CD14-positive monocyte (primary cell): ENCODE data around the gene NDUFB5. TPM values are rescaled to one million over a fixed set of nuclear protein-coding genes. Genes with fewer than 3 reads are reported as not detected.

Experiments
- DNase-seq, 3 donors: peaks; one replicate each; pipeline ENCODE4 v3.0.0-alpha.2; 2011 to 2022
- H2AFZ ChIP-seq: 2 replicates; pipeline ENCODE4 v1.6.0; 2012; ENCODE audit warnings: mild to moderate bottlenecking, low read depth, low read length, inconsistent platforms; ENCODE audit not compliant: insufficient read depth, poor library complexity, severe bottlenecking
- H3K27ac ChIP-seq, 2 donors: 1 replicate in 1 of 2; 2 replicates in 1 of 2; pipeline ENCODE4 v1.5.1; 2012 to 2013; ENCODE audit warnings: low read length in 2 of 2, control low read depth in 1 of 2, inconsistent platforms in 1 of 2, low read depth in 1 of 2, mild to moderate bottlenecking in 1 of 2
- H3K27me3 ChIP-seq, 2 donors: one replicate each; pipeline versions ENCODE4 v1.6.0 to v1.6.1; 2011 to 2013; ENCODE audit warnings: low read length in 2 of 2; ENCODE audit not compliant: control insufficient read depth in 2 of 2, insufficient read depth in 2 of 2
- H3K36me3 ChIP-seq, 2 donors: replicated peaks in 1 of 2; 1 replicate in 1 of 2; 2 replicates in 1 of 2; pipeline versions ENCODE4 v1.5.1 to v1.6.1; 2012 to 2013; ENCODE audit warnings: low read length in 2 of 2, control low read depth in 1 of 2, inconsistent platforms in 1 of 2, mild to moderate bottlenecking in 1 of 2; ENCODE audit not compliant: insufficient read depth in 2 of 2, control insufficient read depth in 1 of 2
- H3K4me1 ChIP-seq, 2 donors: 1 replicate in 1 of 2; 2 replicates in 1 of 2; pipeline versions ENCODE4 v1.5.1 to v1.6.1; 2012 to 2013; ENCODE audit warnings: low read length in 2 of 2, control low read depth in 1 of 2, inconsistent platforms in 1 of 2, mild to moderate bottlenecking in 1 of 2, moderate library complexity in 1 of 2; ENCODE audit not compliant: insufficient read depth in 2 of 2, control insufficient read depth in 1 of 2
- H3K4me2 ChIP-seq: replicated peaks from 2 replicates; pipeline ENCODE3; 2012; ENCODE audit warnings: low read length, moderate library complexity, mild to moderate bottlenecking; ENCODE audit not compliant: poor library complexity, severe bottlenecking; ENCODE audit errors: extremely low read depth
- H3K4me3 ChIP-seq, 3 experiments: fragments of 200-600 bp in 1 of 3; sonication (generic) in 1 of 3; replicated peaks in 1 of 3; 1 replicate in 2 of 3; 2 replicates in 1 of 3; pipeline ENCODE4 v1.5.1; 2011 to 2013; ENCODE audit warnings: low read length in 3 of 3, mild to moderate bottlenecking in 3 of 3, control low read depth in 2 of 3, low read depth in 2 of 3, inconsistent platforms in 1 of 3, moderate library complexity in 1 of 3
- H3K79me2 ChIP-seq: 2 replicates; pipeline ENCODE4 v1.6.0; 2012; ENCODE audit warnings: mild to moderate bottlenecking, control low read depth, inconsistent platforms, low read length, moderate library complexity; ENCODE audit not compliant: insufficient read depth
- H3K9ac ChIP-seq: 2 replicates; pipeline ENCODE4 v1.6.0; 2017; ENCODE audit warnings: low read length, mild to moderate bottlenecking; ENCODE audit not compliant: insufficient read depth, poor library complexity, severe bottlenecking
- H3K9me3 ChIP-seq, 2 donors: replicated peaks in 1 of 2; 1 replicate in 1 of 2; 2 replicates in 1 of 2; pipeline versions ENCODE4 v1.5.1 to v1.6.1; 2012 to 2013; ENCODE audit warnings: low read length in 2 of 2, control low read depth in 1 of 2; ENCODE audit not compliant: control insufficient read depth in 1 of 2, insufficient read depth in 1 of 2
- H4K20me1 ChIP-seq: 2 replicates; pipeline ENCODE4 v1.6.0; 2012; ENCODE audit warnings: mild to moderate bottlenecking, low read length, control low read depth, moderate library complexity; ENCODE audit not compliant: insufficient read depth
- H3K27ac Mint-ChIP-seq, 7 donors: one replicate each; pipeline ENCODE4 v1.8.0; 2020; ENCODE audit warnings: mild to moderate bottlenecking in 7 of 7, mixed read lengths in 7 of 7, moderate library complexity in 6 of 7, inconsistent platforms in 2 of 7
- H3K27me3 Mint-ChIP-seq, 3 donors: one replicate each; pipeline ENCODE4 v1.8.0; 2021 to 2022; ENCODE audit warnings: low read depth in 3 of 3, mild to moderate bottlenecking in 3 of 3, mixed read lengths in 3 of 3, moderate library complexity in 3 of 3, inconsistent platforms in 1 of 3
- H3K36me3 Mint-ChIP-seq, 2 donors: one replicate each; pipeline ENCODE4 v1.8.0; 2020; ENCODE audit warnings: mixed read lengths in 2 of 2, inconsistent platforms in 1 of 2, mild to moderate bottlenecking in 1 of 2
- H3K4me1 Mint-ChIP-seq: one replicate; pipeline ENCODE4 v1.8.0; 2020; ENCODE audit warnings: mild to moderate bottlenecking, mixed read lengths
- H3K4me3 Mint-ChIP-seq, 2 donors: one replicate each; pipeline ENCODE4 v1.8.0; 2020; ENCODE audit warnings: mild to moderate bottlenecking in 2 of 2, mixed read lengths in 2 of 2, moderate library complexity in 1 of 2
- H3K9me3 Mint-ChIP-seq, 7 donors: one replicate each; pipeline ENCODE4 v1.8.0; 2020 to 2022; ENCODE audit warnings: mixed read lengths in 7 of 7, mild to moderate bottlenecking in 6 of 7, moderate library complexity in 6 of 7, inconsistent platforms in 2 of 7
- WGBS: methylation state at CpG from one replicate; pipeline ENCODE4 v1.1.5; 2013; ENCODE audit warnings: missing lambda C conversion rate; ENCODE audit not compliant: insufficient coverage; 5-methylcytosine and 5-hydroxymethylcytosine counted together
- intact Hi-C, 2 donors: fragments of 100-400 bp; cut with micrococcal nuclease; formaldehyde crosslinking; loops; one replicate each; pipeline versions ENCODE4 v1.15.0 to v1.15.1; 2023
- polyA plus RNA-seq, 3 donors: library from polyadenylated mRNA; depleted of rRNA in 1 of 3; unstranded in 2 of 3; stranded (reverse) in 1 of 3; fragments of 300-500 nt in 2 of 3; fragments of >200 nt in 1 of 3; fragmentation: Illumina TruSeq in 2 of 3; gene quantifications; 1 replicate in 2 of 3; 2 replicates in 1 of 3; pipeline ENCODE4 v1.2.3, GENCODE V29; 2012 to 2021
- TF ChIP-seq, protein P1 (sequence below): fragments of 200-600 bp; IDR thresholded peaks from one replicate; pipeline ENCODE4 v1.8.0; 2022; ENCODE audit warnings: antibody characterized with exemption, mild to moderate bottlenecking

Gene NDUFB5
- polyA plus RNA-seq, 3 donors: 30.8 to 144 (median 132) TPM

DNA sequence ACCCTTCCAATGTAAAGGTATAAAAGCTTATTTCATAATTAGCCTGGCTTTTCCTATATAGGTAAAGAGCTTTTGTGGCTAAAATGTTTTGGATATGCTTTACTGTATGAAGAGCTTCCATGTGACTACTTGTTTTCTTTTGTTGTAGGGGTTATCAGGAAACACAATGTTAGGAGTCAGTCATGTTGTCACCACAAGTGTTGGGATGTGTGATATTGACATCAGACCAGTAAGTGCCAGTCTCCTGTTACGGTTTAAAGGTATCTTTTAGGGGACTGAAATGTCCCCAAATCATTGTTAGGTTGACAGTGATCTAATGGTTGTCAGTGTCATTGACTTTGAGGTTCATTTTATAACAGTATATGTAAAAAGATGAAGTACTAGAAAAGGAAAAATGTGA lies 23.6 kb upstream of the NDUFB5 start:
- TF ChIP-seq, protein P1, sequence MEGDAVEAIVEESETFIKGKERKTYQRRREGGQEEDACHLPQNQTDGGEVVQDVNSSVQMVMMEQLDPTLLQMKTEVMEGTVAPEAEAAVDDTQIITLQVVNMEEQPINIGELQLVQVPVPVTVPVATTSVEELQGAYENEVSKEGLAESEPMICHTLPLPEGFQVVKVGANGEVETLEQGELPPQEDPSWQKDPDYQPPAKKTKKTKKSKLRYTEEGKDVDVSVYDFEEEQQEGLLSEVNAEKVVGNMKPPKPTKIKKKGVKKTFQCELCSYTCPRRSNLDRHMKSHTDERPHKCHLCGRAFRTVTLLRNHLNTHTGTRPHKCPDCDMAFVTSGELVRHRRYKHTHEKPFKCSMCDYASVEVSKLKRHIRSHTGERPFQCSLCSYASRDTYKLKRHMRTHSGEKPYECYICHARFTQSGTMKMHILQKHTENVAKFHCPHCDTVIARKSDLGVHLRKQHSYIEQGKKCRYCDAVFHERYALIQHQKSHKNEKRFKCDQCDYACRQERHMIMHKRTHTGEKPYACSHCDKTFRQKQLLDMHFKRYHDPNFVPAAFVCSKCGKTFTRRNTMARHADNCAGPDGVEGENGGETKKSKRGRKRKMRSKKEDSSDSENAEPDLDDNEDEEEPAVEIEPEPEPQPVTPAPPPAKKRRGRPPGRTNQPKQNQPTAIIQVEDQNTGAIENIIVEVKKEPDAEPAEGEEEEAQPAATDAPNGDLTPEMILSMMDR: no peak
- no peaks in the 10 kb centered on the region for H4K20me1 ChIP-seq
- H3K79me2 ChIP-seq: no peaks in the 10 kb centered on the region
- Mint-ChIP-seq H3K36me3 (peaks cover 52 to 72% of the 10 kb centered on the region in 2 donors), H3K27ac (no peak overlapping the region), H3K4me3 (no peak overlapping the region), H3K27me3 (no peaks in the 10 kb centered on the region), H3K4me1 (peaks cover 2% of the 10 kb centered on the region), H3K9me3 (no peaks in the 10 kb centered on the region)
- H3K36me3 ChIP-seq: peaks cover 86 to 100% of the 10 kb centered on the region in 2 donors
- no peak overlapping the region for H3K9ac ChIP-seq
- no peak overlapping the region for H3K27ac ChIP-seq
- no CpG with 5 or more reads among the region's 1 CpG for WGBS
- no peaks in the 10 kb centered on the region for H3K9me3 ChIP-seq
- intact Hi-C loops: no loop called here
- H3K27me3 ChIP-seq: no peaks in the 10 kb centered on the region
- H3K4me3 ChIP-seq: no peak overlapping the region
- no peaks in the 10 kb centered on the region for H3K4me1 ChIP-seq
- DNase-seq: no peak
- H3K4me2 ChIP-seq: no peak overlapping the region
- no peak overlapping the region for H2AFZ ChIP-seq

DNA sequence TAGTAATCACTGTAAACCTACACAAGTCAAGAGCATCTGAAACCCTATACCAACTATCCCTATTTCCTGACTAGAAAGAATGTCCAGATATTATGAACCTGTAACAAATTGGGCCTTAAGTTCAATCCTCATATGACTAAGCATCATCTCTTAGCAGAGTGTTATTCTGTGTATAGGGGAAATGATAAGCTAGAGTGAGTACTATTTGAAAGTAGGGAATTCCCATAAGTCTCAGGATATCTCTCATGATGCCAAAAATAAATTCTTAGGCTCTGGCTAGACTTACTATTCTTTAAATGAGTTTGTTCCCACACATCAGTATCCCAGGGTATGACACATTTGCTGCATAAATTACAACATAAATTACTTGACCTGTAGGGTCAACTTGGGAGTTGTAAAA lies 15.5 kb upstream of the NDUFB5 start:
- H3K27me3 Mint-ChIP-seq: no peaks in the 10 kb centered on the region
- Histone ChIP-seq H3K9ac (no peak overlapping the region), H3K4me1 (no peaks in the 10 kb centered on the region), H2AFZ (no peak overlapping the region), H3K27ac (no peak overlapping the region), H4K20me1 (no peaks in the 10 kb centered on the region), H3K79me2 (no peaks in the 10 kb centered on the region), H3K4me3 (no peak overlapping the region), H3K27me3 (no peaks in the 10 kb centered on the region), H3K4me2 (no peak overlapping the region), H3K36me3 (peaks cover 92 to 100% of the 10 kb centered on the region in 2 donors), H3K9me3 (no peaks in the 10 kb centered on the region)
- H3K4me1 Mint-ChIP-seq: no peaks in the 10 kb centered on the region
- no peak overlapping the region for H3K27ac Mint-ChIP-seq
- H3K4me3 Mint-ChIP-seq: no peak overlapping the region
- H3K9me3 Mint-ChIP-seq: no peaks in the 10 kb centered on the region
- peaks cover 64 to 88% of the 10 kb centered on the region in 2 donors for H3K36me3 Mint-ChIP-seq
- TF ChIP-seq, protein P1: no peak
- DNase-seq: no peak
- intact Hi-C loops: no loop called here
